ENCODE measurements around the gene CTXND2. TPM values are rescaled to one million over a fixed set of nuclear protein-coding genes. Genes with fewer than 3 reads are reported as not detected.
"Not testable (repeated sequence)": the region's sequence is repeated elsewhere in the genome, so short reads cannot be mapped to it uniquely, and the experiment has no call there.

Gene CTXND2
- total RNA-seq = not detected

- no peaks in the 10 kb centered on the region for H3K9me3 ChIP-seq
- no peak within 1 kb of the TSS for H3K4me3 ChIP-seq
- no peak for DNase-seq
- H3K27me3 ChIP-seq = no peaks in the 10 kb centered on the region
- H3K27ac ChIP-seq = no peak within 1 kb of the TSS
- H3K36me3 ChIP-seq = no peaks in the 10 kb centered on the region
- TF ChIP-seq POLR2A (IDR thresholded peaks at IDR 0.05) (no peak), CTCF (IDR thresholded peaks at IDR 0.05) (no peak)
- H3K4me1 ChIP-seq = no peaks in the 10 kb centered on the region
Observed at GRCh38 chr1:150887018-150887417, at the start of gene CTXND2. CTXND2 (plus strand) TSS chr1:150887136; CDS start chr1:150912315, 25,179 bp downstream.

GRCh38 chr1:150840850-150841249 is 46.1 kb upstream of the CTXND2 start:
- not testable (repeated sequence) for H3K27me3 ChIP-seq, H3K4me3 ChIP-seq, DNase-seq, H3K27ac ChIP-seq, H3K4me1 ChIP-seq, H3K9me3 ChIP-seq
- H3K36me3 ChIP-seq = peaks cover 0 to 52% (median 0%) of the 10 kb centered on the region in 3 donors

- Histone ChIP-seq H3K27me3 (no peaks in the 10 kb centered on the region), H3K36me3 (peaks cover 0 to 44% (median 0%) of the 10 kb centered on the region in 3 donors), H3K4me1 (no peaks in the 10 kb centered on the region), H3K9me3 (no peaks in the 10 kb centered on the region), H3K27ac (no peak overlapping the region), H3K4me3 (no peak overlapping the region)
- TF ChIP-seq CTCF (IDR thresholded peaks at IDR 0.05) (no peak), POLR2A (IDR thresholded peaks at IDR 0.05) (no peak)
- DNase-seq = no peak
Observed at GRCh38 chr1:150841626-150842025, 45.3 kb upstream of the CTXND2 start.

GRCh38 chr1:150842343-150842742 is 44.6 kb upstream of the CTXND2 start:
- Histone ChIP-seq H3K27ac (no peak overlapping the region), H3K4me3 (no peak overlapping the region), H3K9me3 (no peaks in the 10 kb centered on the region), H3K36me3 (peaks cover 0 to 37% (median 0%) of the 10 kb centered on the region in 3 donors), H3K4me1 (no peaks in the 10 kb centered on the region), H3K27me3 (no peaks in the 10 kb centered on the region)
- no peak for DNase-seq
- TF ChIP-seq CTCF (IDR thresholded peaks at IDR 0.05) = no peak
- TF ChIP-seq POLR2A (IDR thresholded peaks at IDR 0.05) = no peak

GRCh38 chr1:150842964-150843363 is 44.0 kb upstream of the CTXND2 start:
- Histone ChIP-seq H3K4me3 (no peak overlapping the region), H3K4me1 (no peaks in the 10 kb centered on the region), H3K9me3 (no peaks in the 10 kb centered on the region), H3K27me3 (no peaks in the 10 kb centered on the region), H3K27ac (no peak overlapping the region), H3K36me3 (peaks cover 0 to 42% (median 0%) of the 10 kb centered on the region in 3 donors)
- no peak for TF ChIP-seq POLR2A (IDR thresholded peaks at IDR 0.05)
- no peak for TF ChIP-seq CTCF (IDR thresholded peaks at IDR 0.05)
- no peak for DNase-seq

- no peak for DNase-seq
- H3K4me3 ChIP-seq = no peak overlapping the region
Observed at GRCh38 chr1:150843474-150843873, 43.5 kb upstream of the CTXND2 start.

More at GRCh38 chr1:150843474-150843873, 43.5 kb upstream of the CTXND2 start:
- H3K9me3 ChIP-seq = no peaks in the 10 kb centered on the region
- TF ChIP-seq POLR2A (IDR thresholded peaks at IDR 0.05) (no peak), CTCF (IDR thresholded peaks at IDR 0.05) (no peak)
- H3K36me3 ChIP-seq = peaks cover 0 to 45% (median 0%) of the 10 kb centered on the region in 3 donors
- H3K4me1 ChIP-seq = no peaks in the 10 kb centered on the region
- no peaks in the 10 kb centered on the region for H3K27me3 ChIP-seq
- H3K27ac ChIP-seq = no peak overlapping the region
